ENCODE measurements around the gene SH2D4B.

The SH2D4B gene

DNA sequence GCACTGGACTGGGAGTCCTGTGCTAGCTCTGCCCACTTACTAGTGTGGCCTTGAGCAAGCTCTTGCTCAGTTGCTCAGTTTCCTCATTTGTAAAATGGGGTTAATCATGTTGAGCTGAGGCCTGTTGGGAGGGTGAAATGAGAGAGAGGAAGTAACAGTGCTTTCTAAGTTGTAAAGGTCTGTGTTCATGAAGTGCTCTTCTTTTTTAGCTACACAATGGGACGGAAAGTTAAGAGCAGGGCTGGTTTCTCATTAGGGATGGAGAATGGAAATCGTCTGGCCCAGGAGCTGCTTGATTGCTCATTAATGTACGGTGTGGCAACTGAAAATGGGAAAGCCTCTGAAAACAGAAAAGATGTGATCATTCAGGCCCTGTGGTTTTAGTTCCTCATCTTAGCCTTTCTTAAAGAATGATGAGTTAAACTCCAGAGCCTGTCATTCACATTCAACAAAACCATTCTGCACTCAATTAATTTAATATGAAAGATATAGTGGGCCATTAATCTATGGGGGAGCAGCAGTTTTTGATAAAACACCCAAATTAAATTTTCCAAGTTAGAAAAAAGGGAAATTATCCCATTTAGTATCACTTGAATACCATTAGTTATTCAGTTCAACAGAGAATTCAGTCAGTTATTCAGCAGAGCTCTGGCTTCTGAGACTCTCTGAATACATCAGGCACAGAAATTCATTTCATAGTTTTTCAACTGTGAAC, 60.5 kb downstream of the SH2D4B start:
- DNase-seq = no peak

DNA sequence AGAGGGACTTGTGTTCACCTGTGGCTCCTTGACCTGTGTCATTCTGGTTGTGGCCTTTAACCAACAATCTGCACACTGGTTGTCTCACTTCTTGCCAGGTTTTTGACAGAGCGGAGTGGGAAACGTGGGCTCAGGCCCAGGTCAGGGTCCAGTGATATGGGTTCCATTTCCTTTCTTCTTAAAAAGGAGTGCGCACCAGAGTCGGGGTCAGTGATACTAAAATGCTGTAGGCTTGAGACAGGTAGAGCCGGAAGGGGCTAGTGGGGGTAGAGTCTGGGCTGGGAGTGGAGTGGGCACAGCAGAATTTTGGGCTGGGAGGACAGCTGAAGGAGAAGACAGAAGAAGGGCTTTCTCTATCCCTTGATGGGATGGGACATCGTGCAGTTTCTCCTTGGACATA, 61.2 kb downstream of the SH2D4B start:
- no peak for DNase-seq

DNA sequence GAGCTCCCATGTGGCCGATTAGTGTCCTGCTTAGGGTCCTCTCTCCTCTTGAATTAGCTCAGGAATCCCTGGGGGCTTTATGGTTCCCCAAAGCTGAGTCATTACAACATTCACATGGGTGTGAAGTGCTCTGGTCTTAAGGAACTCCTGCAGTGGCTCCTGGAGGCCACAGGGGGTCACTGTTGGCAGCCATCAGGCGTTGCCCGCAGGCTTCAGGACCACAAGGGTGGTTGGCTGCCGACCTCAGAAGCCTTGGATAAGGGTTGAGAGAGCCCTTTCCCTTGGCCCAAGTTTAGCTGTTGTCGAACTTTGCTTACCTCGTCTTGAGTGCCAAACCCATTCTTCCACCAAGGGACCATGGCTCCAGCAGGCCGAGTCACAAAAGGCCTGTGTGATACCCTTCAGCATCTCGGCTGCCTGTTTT, 61.7 kb downstream of the SH2D4B start:
- DNase-seq = no peak

DNA sequence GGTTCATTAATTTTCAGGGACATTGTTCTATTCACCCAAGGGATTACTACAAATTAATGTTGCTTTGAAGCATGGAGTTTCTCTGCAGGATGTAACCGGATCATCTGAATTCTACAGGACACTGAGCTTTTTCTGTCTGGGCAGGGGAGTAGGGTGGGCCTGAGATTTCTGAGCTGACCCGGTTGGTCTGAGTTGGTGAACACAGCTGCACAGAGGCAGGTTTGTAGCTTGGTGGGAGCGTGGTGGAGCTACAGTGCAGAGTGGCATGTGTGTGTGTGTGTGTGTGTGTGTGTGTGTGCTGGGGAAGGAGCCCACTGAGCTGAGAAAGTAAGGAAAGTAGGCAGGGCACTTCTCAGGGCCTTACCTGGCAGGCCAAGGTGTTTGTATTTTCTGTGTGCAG, 62.6 kb downstream of the SH2D4B start:
- no peak for DNase-seq

DNA sequence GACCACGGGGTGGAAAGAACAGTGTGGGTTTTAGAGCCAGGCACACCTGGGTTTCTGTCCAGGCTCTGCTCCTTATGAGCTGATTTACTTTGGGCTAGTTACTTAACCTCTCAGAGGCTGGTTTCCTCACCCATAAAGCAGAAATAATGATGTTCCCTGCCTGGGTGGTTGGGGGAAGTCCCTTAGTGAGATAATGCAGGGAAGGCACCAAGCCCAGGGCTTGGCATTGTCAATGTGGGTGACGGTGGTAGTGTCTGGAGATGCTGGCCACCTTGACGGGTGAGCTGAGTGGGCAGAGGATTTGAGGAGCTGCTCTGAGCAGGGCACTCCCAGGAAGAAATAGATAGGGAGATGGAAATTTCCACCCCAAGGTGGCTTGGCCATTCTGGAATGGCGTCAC, 65.2 kb downstream of the SH2D4B start:
- no peak for DNase-seq

DNA sequence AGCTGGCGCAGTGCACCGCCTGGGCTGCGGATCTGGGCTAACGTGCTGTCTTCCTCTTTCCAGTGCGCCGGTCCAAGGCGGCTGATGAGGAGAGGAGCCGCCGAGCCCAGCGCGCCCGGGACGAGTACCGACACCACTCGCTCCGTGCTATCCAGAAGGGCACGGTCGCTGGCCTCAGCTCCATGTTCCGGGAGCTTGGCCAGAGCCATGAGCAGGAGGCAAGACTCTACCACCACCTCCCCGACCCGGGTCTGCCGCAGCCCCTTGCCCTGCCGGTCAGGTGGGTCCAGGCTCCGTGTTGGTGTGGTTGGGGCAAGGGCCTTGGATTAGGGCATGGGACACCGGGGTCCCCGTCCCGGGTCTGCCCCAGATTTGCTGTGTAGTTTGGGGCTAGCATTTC, 65.8 kb downstream of the SH2D4B start:
- DNase-seq = no peak

DNA sequence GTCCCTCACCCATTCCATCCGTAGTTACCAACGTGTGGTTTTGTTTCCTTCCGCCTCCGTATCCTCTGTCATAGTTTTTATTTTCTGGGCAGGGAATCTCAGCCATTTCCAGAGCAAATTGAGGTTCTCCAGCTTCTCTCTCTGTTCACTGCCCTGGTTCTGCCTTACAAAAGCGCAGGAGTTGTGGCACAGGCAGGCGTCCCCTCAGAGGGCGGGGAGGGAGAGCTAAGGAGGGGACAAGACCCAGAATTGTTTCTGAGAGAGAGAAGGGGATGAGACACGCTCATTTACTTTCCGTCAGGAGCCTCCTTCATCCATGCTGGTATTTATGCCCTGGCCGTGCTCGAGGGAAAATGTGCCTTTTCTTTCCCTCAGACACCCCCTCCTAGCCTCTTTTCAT, 71.0 kb downstream of the SH2D4B start:
- DNase-seq = no peak

DNA sequence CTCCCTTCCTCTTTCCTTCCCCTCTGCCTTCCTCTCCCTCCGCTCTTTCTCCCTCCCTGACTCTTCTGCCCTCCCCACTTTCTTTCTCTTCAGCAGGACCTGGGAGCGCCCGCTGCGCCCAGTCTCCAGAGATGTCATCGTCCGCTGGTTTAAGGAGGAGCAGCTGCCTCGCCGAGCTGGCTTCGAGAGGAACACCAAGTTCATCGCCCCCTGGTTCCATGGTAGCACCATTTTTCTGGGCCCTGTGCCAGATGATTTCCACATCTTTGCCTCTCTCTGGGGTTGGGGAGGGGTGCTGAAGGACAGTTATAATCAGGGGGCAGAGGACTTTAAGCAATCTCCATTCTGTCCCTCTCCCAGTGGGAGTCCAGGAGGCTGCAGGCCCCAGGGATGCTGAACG, 71.6 kb downstream of the SH2D4B start:
- no peak for DNase-seq

DNA sequence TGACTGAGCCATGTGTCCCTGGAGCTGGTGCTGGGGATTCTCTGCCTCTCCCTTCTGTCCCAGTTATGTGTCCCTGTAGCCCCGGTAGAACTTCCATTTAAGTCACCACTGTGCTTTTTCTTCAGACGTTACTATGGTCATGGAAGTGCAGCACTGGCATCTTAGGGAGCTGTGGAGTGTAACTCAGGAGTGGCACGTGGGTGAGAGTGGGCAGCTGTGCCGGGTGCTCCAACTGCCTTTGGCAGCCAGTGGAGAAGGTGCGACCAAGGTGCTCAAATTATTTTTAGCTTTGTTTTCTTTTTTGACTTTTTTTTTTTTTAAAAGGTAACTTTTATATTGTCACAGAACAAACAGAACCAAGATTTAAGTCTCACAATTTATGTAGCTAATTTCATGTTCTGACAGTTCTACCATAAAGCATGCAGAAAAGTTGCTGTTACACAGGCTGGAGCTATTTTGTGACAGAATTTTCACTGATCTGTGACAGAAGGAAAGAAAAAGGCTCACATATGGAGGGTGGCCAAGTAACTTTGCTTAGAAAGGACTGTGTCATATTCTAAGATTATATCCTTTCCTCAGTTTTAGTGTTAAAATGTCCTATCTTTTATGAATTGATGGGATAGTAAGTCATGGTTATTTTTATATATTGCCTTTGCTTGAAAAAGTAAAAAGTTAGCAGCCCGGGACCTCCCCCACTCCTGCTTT, 73.9 kb downstream of the SH2D4B start:
- no peak for DNase-seq

DNA sequence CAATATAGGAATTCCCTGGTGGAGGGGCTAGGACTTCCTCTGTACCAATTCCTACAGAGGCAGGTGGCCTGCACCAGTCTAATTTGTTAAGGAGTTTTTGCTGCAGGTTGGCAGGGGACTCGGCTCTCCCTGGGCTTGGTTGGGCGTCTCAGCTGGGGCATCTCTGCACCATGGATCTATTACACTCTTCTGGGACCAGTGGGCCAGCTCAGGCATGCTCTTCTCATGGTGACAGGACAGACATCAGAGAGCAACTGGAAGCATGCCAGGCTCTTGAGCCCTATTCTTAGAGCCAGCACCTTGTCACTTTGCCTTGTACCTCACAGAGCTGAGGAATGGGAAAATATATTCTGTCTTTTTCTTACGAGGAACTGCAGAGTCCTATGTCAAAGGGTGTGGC, 74.6 kb downstream of the SH2D4B start:
- no peak for DNase-seq

DNA sequence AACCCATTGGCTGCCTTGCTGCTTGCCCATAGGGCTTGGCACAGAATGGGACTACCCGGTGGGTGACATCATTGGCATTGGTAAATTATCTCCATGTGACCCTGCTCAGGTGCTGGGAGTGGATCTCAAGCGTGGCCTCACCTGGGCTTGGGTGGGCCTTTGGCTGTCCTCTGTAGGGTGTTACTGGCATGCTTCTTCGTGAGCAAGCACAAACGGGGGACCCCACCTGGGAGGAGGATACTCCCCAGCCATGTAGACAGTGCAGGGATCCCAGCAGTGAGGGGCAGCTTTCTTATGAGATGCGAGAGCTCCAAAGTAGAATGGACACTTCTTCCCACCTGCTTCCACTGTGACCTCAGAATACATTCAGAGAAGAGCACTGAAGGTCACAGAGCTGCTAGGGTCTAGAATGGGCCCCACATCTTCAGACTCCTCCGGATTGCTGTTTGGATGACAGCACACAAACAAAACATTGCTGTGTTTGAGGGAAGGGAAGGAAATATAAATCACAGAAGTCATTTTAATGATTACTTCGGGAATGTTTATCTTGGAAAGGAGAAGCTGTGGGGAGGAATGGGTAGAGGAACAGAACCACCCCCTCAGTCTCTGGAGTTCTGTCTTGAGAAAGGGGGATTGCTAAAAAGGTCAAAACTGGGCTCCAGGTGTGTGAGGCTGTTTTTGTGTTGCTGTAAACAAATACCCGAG, 75.9 kb downstream of the SH2D4B start:
- no peak for DNase-seq

DNA sequence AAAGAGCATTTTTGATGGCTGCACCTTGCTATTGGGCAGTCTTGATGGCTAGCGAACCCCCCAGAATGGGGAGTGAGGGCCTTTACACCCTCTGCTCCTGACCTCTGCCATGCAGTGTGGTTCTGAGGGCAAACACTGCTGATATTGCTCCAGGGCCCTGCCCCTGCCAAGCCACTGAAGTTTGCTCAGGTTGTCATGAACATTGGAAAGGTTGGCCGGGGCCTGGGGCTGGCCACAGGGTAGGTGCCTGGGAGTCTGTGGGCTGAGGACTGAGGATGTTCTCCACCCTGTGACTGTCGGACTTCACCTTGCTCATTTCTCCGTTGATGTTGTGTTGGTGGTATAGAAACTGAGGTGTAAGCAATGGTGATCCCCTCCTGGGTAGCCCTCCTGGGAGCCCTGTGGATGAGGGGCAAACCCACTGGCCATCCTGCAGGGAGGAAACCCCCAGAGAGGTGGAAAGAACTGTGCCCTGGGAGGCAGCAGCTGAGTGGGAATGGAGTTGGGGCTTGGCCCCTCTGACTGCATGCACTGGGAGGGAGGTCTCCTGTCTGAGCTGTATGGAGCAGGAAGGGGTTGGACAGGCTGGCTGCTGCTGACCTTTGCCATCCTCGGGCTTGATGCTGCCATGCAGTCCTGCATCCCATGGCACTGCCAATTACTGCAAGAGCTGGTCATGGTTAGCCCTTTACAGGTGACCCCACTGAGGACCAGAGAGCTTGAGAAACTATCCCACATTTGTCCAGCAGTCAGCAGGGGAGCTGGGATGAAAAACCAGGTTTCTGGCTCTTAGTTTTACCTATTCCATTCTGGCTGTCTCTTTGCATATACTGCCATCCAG, 77.1 kb downstream of the SH2D4B start:
- DNase-seq = no peak

DNA sequence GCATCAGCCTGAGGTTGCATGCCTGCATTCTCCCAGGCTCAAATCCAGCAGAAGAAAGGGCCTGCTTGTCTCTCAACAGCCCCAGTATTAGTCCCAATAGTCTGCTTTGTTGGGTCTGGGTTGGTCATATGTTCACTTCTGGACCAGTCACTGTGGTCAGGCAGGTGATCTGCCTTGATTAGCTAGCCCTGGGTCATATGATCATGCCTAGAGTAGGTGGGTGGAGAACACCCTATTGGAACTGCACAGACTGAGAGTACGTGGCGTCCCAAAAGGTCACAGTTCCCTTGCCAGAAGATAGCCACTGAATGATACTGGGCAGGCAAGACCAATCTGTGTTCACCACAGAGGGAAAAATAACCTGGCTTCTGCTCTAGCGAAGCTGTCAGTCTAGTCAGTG, 80.1 kb downstream of the SH2D4B start:
- no peak for DNase-seq

DNA sequence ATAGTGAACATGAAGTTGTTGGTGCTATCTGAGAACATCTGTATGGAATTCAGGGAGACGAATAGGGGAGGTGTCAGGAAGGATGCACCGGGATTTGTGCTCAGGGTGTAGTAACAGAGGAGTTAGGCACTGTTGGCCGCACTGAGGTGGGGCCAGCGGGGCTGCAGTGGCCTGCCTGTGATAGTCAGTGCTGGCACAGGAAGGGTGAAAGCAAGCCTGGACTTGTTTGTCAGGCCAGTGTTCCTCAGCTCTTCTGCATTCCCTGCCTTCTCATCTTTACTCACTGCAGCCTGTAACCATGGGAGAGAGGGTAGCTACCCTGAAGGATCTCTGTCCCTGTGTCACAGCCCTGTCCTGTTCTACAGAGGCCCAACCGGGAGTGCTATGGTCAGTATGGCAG, 81.3 kb downstream of the SH2D4B start:
- no peak for DNase-seq

DNA sequence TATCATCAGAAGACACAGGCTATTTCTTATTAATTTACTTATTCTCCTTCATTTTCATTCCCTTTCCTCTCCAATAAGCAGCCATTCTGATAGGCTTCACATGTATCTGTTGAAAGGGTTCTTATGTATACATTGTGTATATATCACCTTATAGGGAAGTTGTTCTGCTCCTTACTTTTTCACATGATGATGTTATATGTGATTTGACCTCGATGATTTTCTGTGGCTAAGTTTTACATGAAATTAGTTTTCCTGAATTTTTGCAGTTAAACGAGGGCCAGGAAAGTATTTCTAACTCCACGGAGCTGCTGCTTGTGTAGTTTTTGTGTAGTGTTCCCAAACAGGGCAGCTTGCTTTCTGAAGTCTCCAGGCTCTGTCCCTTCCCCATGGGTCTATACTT, 84.5 kb downstream of the SH2D4B start:
- DNase-seq = no peak

DNA sequence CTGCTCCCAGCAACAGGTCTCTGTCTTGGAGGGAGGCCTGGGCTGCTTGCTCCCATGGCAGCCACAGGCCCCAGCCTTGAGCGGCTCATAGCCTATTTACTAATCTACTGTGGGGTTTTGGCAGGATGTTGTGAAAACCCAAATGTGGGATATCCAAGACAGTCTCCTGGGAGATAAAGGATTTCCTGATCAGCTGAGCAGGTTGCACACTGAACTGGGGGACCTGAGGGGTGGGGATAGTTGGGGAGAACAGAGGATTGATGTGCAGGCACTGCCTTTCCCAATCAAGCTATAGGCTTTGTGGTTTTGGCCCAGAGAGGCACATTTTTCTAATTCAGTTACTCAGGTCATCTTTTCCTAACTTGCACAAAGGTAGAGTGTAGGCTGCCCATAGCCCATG, 92.6 kb downstream of the SH2D4B start:
- DNase-seq = no peak

DNA sequence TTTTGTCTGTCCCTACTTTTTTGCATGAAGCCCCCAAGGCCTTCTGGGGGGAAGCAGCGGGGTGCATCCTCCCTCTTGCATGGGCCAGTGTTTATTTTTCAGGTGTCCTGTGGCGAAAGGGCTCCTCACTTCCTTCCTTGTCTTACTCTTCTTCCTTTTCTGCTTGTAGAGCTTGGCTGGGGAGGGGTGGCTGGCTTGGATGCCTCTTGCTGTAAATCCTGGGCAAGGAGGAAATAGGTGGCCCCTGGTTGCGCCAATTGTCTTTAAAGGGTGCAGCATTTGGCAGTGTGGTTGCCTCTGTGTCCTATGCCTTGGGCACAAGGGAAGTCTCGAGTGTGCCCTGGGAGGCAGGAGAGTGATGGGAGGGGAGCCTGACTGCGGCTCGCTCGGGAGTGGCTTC, 95.0 kb downstream of the SH2D4B start:
- DNase-seq = no peak

DNA sequence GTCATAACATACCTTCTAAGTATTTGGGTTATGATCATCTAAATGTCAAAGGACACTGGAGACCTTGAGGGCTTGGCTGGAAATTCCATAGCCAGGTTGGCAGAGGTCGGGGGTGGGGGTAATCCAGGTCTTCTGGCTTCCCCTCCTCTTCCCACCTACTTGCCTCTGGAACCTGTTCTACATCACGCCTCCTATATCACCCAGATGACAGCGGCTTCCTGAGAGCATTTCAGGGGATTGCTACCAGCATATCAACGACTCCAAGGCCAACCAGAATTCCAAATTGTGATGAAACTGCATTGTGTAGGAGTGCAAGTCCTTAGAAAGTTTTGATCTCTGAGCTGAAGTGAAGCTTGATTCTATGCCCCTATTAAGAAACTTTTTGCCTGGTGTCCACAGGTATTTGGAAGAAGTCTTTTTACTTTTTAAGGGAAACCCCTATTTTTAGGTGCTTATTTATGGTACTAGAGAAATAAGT, 95.7 kb downstream of the SH2D4B start:
- DNase-seq = no peak

DNA sequence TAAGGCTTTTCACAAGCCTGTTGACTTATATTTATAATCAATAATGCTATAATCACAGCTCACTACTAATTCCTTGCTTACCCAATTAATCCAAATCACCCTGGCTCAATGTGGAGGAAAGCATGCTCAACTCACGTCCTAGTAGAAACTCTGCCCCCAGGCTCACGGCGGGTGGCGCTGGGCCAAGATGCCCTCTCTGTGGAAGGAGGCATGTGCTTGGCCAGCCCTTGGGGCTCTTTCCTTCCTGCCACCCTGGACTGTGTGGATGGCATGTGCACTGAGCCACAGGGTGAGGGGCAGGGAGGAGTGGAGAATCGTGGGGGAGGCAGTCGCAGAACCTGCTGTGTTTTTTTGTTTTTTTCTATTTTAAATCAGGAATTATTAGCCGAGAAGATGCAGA, 96.2 kb downstream of the SH2D4B start:
- DNase-seq = no peak

DNA sequence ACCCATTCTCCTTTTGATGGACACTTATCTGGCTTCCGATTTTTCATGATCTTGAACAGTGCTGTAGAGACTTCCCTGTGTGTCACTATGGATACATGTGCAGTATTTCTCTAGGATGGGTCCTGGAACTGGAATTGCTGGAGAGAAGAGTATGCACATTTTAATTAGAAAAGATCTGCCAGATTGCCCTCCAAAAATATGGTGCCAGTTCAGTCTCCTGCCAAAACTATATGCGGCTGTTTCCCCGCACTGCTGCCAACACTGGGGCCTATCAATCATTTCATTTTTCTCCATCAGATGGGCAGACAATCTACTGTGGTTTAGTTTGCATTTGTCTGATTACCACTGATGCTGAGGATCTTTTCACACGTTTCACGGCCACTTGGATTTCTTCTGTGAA, 105.0 kb downstream of the SH2D4B start:
- no peak for DNase-seq

DNA sequence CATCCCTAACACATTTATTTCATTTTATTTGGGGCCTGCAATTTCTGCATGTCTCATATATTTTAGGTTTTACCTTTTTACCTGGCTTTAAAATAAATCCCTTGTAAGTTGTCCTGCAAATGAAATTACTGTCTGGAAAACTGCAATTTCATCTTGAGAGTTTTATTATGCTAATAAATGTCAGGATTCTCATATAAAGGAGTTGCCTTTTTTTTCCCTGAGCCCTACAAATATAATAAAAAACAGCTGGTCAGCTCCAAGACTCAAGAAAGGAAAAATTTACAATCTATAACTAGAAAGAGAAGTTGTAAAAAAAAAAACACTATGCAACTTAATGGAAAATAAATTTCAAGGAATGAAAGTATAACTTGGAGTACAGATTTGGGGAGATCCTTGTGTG, 108.7 kb downstream of the SH2D4B start:
- no peak for DNase-seq

DNA sequence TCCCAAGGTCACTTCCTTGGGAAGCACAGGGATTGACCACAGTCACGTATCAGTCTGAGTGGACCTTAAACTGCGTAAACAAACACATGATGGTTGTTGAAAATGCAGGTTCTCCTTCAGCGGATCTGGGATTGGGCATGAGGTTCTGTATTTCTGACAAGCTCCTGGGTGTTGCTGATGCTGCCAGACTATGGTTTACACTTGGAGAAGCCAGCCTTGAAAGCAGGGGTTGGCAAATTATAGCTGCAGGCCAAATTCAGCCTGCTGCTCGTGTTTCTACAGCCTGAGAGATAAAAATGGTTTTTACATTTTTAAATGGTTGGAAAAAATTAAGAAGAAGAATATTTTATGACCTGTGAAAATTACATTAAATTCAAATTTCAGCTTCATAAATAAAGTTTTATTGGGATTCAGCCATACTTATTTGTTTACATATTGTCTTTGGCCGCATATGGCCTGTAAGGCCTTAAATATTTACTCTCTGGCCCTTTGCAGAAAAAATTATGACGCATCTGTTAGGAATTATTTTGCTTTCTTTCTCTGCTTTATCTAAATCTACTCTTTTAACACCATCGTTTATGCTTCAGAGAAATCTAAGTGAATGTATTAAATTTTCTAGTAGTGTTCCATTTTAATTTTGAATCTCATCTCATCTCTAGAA, 109.6 kb downstream of the SH2D4B start:
- no peak for DNase-seq

DNA sequence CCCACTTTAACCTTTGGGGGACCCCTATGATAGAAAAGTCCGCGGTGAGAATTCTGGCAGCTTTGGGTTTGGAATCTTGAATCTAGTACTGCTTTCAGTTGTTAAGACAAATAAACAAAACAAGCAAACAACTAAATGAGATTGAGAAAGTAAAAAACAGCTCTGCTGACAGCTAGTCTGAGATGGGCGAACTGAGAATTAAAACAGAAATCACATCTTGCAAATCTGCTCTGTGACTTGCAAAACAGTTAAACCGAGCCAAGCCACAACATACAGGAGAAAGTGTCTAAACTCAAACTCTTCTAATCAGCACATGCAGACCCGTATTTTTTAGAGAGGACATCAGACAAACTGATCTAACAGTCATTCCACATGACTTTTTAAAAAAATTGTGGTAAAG, 110.4 kb downstream of the SH2D4B start:
- no peak for DNase-seq

All from effector CD8-positive, alpha-beta T cell (primary cell).